Measurements from ENCODE around the gene TRAK1. TPM values are rescaled to one million over a fixed set of nuclear protein-coding genes. Genes with fewer than 3 reads are reported as not detected.

Gene TRAK1
- total RNA-seq, 4 donors from 2014 or later = 14.3 to 37.5 (median 21.4) TPM

GRCh38 chr3:42078677-42079076, 12.5 kb upstream of the TRAK1 start:
- Histone ChIP-seq H3K4me3 (no peak overlapping the region), H3K27ac (no peak overlapping the region), H3K36me3 (no peaks in the 10 kb centered on the region), H3K4me1 (peaks cover 0 to under 1% of the 10 kb centered on the region in 2 donors), H3K27me3 (no peaks in the 10 kb centered on the region), H3K9me3 (no peaks in the 10 kb centered on the region)
- TF ChIP-seq CTCF (IDR thresholded peaks at IDR 0.05) (no peak), POLR2A (IDR thresholded peaks at IDR 0.05) (no peak)
- intact Hi-C loops (cut with DNase I; ENCODE audit: low total_unique reads) = no loop called here
- DNase-seq = no peak

DNA sequence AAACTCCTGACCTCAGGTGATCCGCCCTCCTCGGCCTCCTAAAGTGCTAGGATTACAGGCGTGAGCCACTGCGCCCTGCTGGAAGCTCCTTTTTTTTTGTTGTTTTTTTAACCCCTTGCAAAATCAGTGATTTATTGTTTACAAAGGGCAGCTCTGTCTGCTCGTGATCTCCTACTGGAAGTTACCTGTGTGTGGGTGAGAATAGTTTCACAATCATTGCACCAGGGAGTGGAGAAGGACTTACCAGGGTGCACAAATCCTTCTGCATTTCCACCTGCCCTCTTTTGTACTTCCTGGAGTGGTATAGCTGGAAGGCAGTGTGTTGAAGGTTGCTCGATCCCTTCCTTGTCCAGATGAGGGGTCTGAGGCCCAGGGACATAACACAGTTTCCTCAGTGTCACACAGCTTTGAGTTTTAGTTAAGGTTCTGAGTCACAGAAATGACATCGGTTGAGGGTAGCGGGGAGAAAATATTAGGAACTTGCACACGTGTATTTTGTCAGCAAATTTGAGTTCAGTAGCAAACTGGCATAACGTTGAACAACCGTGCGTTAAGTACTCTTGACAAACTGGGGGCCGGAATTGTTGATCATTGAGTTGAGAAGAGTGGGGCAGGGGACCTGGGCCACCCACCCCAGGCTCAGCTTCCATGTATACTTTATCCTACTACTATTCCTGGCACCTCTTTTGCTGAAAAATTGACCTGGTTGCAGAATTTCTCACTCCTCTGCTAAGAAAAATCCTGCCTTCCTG, 11.3 kb upstream of the TRAK1 start:
- TF ChIP-seq CTCF (IDR thresholded peaks at IDR 0.05) (no peak), POLR2A (IDR thresholded peaks at IDR 0.05) (no peak)
- Histone ChIP-seq H3K36me3 (no peaks in the 10 kb centered on the region), H3K9me3 (no peaks in the 10 kb centered on the region), H3K27me3 (no peaks in the 10 kb centered on the region), H3K4me3 (no peak overlapping the region), H3K27ac (peak overlapping the region; percentile 39 to 53), H3K4me1 (no peaks in the 10 kb centered on the region)
- intact Hi-C loops (cut with DNase I; ENCODE audit: low total_unique reads) = no loop called here
- DNase-seq = no peak

GRCh38 chr3:42080453-42080872, 10.7 kb upstream of the TRAK1 start:
- no peaks in the 10 kb centered on the region for H3K36me3 ChIP-seq
- H3K4me1 ChIP-seq = no peaks in the 10 kb centered on the region
- DNase-seq = no peak
- TF ChIP-seq CTCF (IDR thresholded peaks at IDR 0.05) (no peak), POLR2A (IDR thresholded peaks at IDR 0.05) (no peak)
- peak overlapping the region; percentile 39 to 53 for H3K27ac ChIP-seq
- intact Hi-C loops (cut with DNase I; ENCODE audit: low total_unique reads) = no loop called here
- no peaks in the 10 kb centered on the region for H3K9me3 ChIP-seq
- H3K4me3 ChIP-seq = no peak overlapping the region
- no peaks in the 10 kb centered on the region for H3K27me3 ChIP-seq

DNA sequence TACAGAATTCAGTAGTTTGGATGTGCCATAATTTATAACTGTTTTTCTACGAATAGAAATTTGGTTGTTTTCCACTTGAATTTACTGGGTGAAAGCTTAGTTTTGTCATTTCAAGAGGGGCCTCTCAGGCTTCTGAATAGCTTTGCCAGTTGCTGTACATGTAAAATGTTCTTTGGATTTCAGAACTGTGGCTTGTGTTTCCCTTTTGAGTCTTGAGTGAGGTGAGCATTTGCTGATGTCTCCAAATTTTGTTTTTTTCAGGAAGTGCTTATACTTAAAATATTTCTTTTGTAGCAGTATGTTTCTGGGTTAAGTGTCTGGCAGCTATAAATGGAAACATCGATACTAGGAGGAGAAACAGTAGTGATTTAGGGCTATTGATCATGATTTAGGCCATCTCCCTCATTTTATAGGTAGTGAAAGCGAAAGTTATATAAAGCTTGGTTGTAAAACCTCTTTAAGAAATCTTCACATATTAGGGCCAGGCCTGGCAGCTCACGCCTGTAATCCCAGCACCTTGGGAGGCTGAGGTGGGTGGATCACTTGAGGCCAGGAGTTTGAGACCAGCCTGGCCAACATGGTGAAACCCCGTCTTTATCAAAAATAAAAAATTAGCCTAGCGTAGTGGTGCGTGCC, 9.2 kb upstream of the TRAK1 start:
- no peaks in the 10 kb centered on the region for H3K27me3 ChIP-seq
- no peak overlapping the region for H3K4me3 ChIP-seq
- TF ChIP-seq CTCF (IDR thresholded peaks at IDR 0.05) (no peak), POLR2A (IDR thresholded peaks at IDR 0.05) (no peak)
- H3K27ac ChIP-seq = peak overlapping the region; percentile 26 to 53
- intact Hi-C loops (cut with DNase I; ENCODE audit: low total_unique reads) = no loop called here
- no peak for DNase-seq
- no peaks in the 10 kb centered on the region for H3K36me3 ChIP-seq
- no peaks in the 10 kb centered on the region for H3K4me1 ChIP-seq
- H3K9me3 ChIP-seq = no peaks in the 10 kb centered on the region

GRCh38 chr3:42084586-42084985, 6.6 kb upstream of the TRAK1 start:
- no peak for TF ChIP-seq POLR2A (IDR thresholded peaks at IDR 0.05)
- no peak for TF ChIP-seq CTCF (IDR thresholded peaks at IDR 0.05)
- no peak overlapping the region for H3K27ac ChIP-seq

More at GRCh38 chr3:42084586-42084985, 6.6 kb upstream of the TRAK1 start:
- no peaks in the 10 kb centered on the region for H3K36me3 ChIP-seq
- no peaks in the 10 kb centered on the region for H3K9me3 ChIP-seq
- no peak overlapping the region for H3K4me3 ChIP-seq
- intact Hi-C loops (cut with DNase I; ENCODE audit: low total_unique reads) = no loop called here
- H3K27me3 ChIP-seq = no peaks in the 10 kb centered on the region
- DNase-seq = no peak
- no peaks in the 10 kb centered on the region for H3K4me1 ChIP-seq
